HepG2 (cell line): ENCODE results near the gene PID1. TPM values are rescaled to one million over a fixed set of nuclear protein-coding genes. Genes with fewer than 3 reads are reported as not detected.

Source experiments
- ATAC-seq: fragments of 200-7000 bp; cut with Tn5 transposase; 3 replicates; pipeline ENCODE4 v1.9.1; 2020; ENCODE audit warnings: mild to moderate bottlenecking, moderate library complexity
- BruUV-seq: library from RNA; stranded (reverse); fragments of 400-500 nt; replicated peaks from 2 replicates; lab custom pipeline; 2021; lab: Mats Ljungman, UMichigan
- CTCF ChIA-PET: fragments of 300-600 bp; formaldehyde crosslinking; extraction: SDS; loops from one replicate; lab custom pipeline; 2021; ENCODE audit warnings: low total read pairs, inconsistent platforms, low intra/inter-chr PET ratio; lab: Yijun Ruan, JAX
- POLR2A ChIA-PET: fragments of 350-600 bp; sonication (Branson Sonifier 250); formaldehyde crosslinking; loops from one replicate; lab custom pipeline; 2020; ENCODE audit warnings: antibody characterized with exemption, inconsistent platforms; lab: Yijun Ruan, JAX
- DNase-seq: peaks from one replicate; pipeline ENCODE4 v3.0.0-alpha.2; 2015; ENCODE audit warnings: low spot score
- FAIRE-seq: peaks from 3 replicates; lab custom pipeline; 2011; peaks lifted over from hg19 to GRCh38; lab: Jason Lieb, UNC
- H2AFZ ChIP-seq: one replicate; pipeline ENCODE4 v1.6.1; 2011; ENCODE audit warnings: low read length, inconsistent platforms
- H3K27ac ChIP-seq: fragments of 300-600 bp; 3 replicates; pipeline ENCODE4 v1.8.0; 2011; ENCODE audit warnings: mixed run types, mild to moderate bottlenecking, mixed read lengths, low read length, inconsistent platforms; ENCODE audit not compliant: insufficient read depth; ENCODE audit errors: extremely low read length
- H3K27me3 ChIP-seq, 2 experiments: fragments of 200-600 bp in 1 of 2; 2 replicates in 1 of 2; 3 replicates in 1 of 2; pipeline versions ENCODE4 v1.6.0 to v1.8.0; 2011; ENCODE audit warnings: low read length in 2 of 2, mild to moderate bottlenecking in 2 of 2, moderate library complexity in 2 of 2, inconsistent platforms in 1 of 2; ENCODE audit not compliant: insufficient read depth in 2 of 2, control insufficient read depth in 1 of 2
- H3K36me3 ChIP-seq, 2 experiments: fragments of 200-600 bp in 1 of 2; replicated peaks in 1 of 2; 2 replicates in 1 of 2; 3 replicates in 1 of 2; pipeline versions ENCODE4 v1.5.1 to v1.8.0; 2011; ENCODE audit warnings: low read length in 2 of 2, inconsistent platforms in 1 of 2; ENCODE audit not compliant: insufficient read depth in 2 of 2, control insufficient read depth in 1 of 2
- H3K4me1 ChIP-seq: 2 replicates; pipeline ENCODE4 v1.5.1; 2012; ENCODE audit warnings: low read length, inconsistent platforms; ENCODE audit not compliant: insufficient read depth
- H3K4me2 ChIP-seq: 2 replicates; pipeline ENCODE4 v1.6.0; 2011; ENCODE audit warnings: low read depth, low read length, inconsistent platforms
- H3K4me3 ChIP-seq, 3 experiments: fragments of 200-600 bp in 1 of 3; sonication (generic), shearing (Covaris generic) in 1 of 3; replicated peaks in 1 of 3; 2 replicates each; pipeline ENCODE4 v1.5.1; 2011 to 2016; ENCODE audit warnings: low read length in 3 of 3, inconsistent platforms in 2 of 3, low read depth in 2 of 3, mild to moderate bottlenecking in 2 of 3, control low read depth in 1 of 3, mixed read lengths in 1 of 3; ENCODE audit not compliant: insufficient read depth in 1 of 3
- H3K79me2 ChIP-seq: one replicate; pipeline ENCODE4 v1.6.1; 2011; ENCODE audit warnings: low read length, inconsistent platforms; ENCODE audit not compliant: insufficient read depth
- H3K9ac ChIP-seq: 2 replicates; pipeline ENCODE4 v1.6.0; 2011; ENCODE audit warnings: mild to moderate bottlenecking, low read depth, low read length, inconsistent platforms; ENCODE audit not compliant: insufficient read depth
- H3K9me3 ChIP-seq: 2 replicates; pipeline ENCODE4 v1.5.1; 2012; ENCODE audit warnings: mild to moderate bottlenecking, low read length
- H4K20me1 ChIP-seq: 2 replicates; pipeline ENCODE4 v1.6.0; 2011; ENCODE audit warnings: inconsistent platforms, mild to moderate bottlenecking, low read length, moderate library complexity; ENCODE audit not compliant: insufficient read depth
- ELF3 ChIP-seq: IDR thresholded peaks from 2 replicates; pipeline ENCODE4 v1.6.1; 2016; ENCODE audit warnings: missing genetic modification reagents, missing compliant biosample characterization
- PAX8 ChIP-seq: sonication (generic); formaldehyde crosslinking; IDR thresholded peaks from 2 replicates; pipeline ENCODE4 v1.8.0; 2022; ENCODE audit warnings: mild to moderate bottlenecking, missing genetic modification reagents, borderline replicate concordance
- SALL2 ChIP-seq: sonication (generic); formaldehyde crosslinking; IDR thresholded peaks from 2 replicates; pipeline ENCODE4 v1.8.1; 2023; ENCODE audit warnings: mild to moderate bottlenecking, missing genetic modification reagents, inconsistent platforms
- SMYD3 ChIP-seq: sonication (generic); formaldehyde crosslinking; IDR thresholded peaks from 2 replicates; pipeline ENCODE4 v1.8.1; 2023; ENCODE audit warnings: mild to moderate bottlenecking, missing genetic modification reagents
- ZEB1 ChIP-seq: IDR thresholded peaks from 2 replicates; pipeline ENCODE4 v1.6.1; 2012; ENCODE audit warnings: mild to moderate bottlenecking, low read depth, inconsistent platforms; ENCODE audit not compliant: insufficient replicate concordance
- ZFP91 ChIP-seq: sonication (generic); formaldehyde crosslinking; IDR thresholded peaks from 2 replicates; pipeline ENCODE4 v1.9.0; 2022; ENCODE audit warnings: missing genetic modification reagents, mild to moderate bottlenecking, borderline replicate concordance
- ZNF513 ChIP-seq: sonication (generic); formaldehyde crosslinking; conservative IDR thresholded peaks from 2 replicates; pipeline ENCODE4 v1.5.0; 2020; ENCODE audit warnings: missing genetic modification reagents
- ZNF547 ChIP-seq: sonication (generic); formaldehyde crosslinking; IDR thresholded peaks from 2 replicates; pipeline ENCODE4 v1.5.1; 2020; ENCODE audit warnings: mild to moderate bottlenecking, missing genetic modification reagents
- ZNF589 ChIP-seq: sonication (generic); formaldehyde crosslinking; conservative IDR thresholded peaks from 2 replicates; pipeline ENCODE4 v1.8.0; 2022; ENCODE audit warnings: mild to moderate bottlenecking, moderate library complexity, missing genetic modification reagents
- ZNF709 ChIP-seq: sonication (generic); formaldehyde crosslinking; IDR thresholded peaks from 2 replicates; pipeline ENCODE4 v1.5.0; 2020; ENCODE audit warnings: mild to moderate bottlenecking, missing genetic modification reagents
- WGBS: methylation state at CpG from one replicate; pipeline ENCODE4 v1.1.6; 2017; ENCODE audit warnings: low lambda C conversion rate; 5-methylcytosine and 5-hydroxymethylcytosine counted together
- in situ Hi-C: cut with HindIII; loops from 2 replicates; pipeline ENCODE4 v1.10.0; 2017; ENCODE audit warnings: low pct_unique_long_range_greater_than_20kb; ENCODE audit not compliant: extremely low pct_ligation_motif_present
- intact Hi-C: fragments of 100-400 bp; cut with micrococcal nuclease; formaldehyde crosslinking; loops from one replicate; pipeline ENCODE4 v1.10.0; 2022; ENCODE audit not compliant: unreplicated experiment
- polyA plus RNA-seq, 8 experiments: library from polyadenylated mRNA; depleted of rRNA in 3 of 8; stranded (reverse) in 7 of 8; unstranded in 1 of 8; fragments of >200 nt; fragmentation: Illumina TruSeq in 4 of 8; extraction: Trizol in 4 of 8; gene quantifications; 2 replicates each; pipeline versions ENCODE4 v1.2.1 to v1.2.3, GENCODE V29; 2011 to 2016; ENCODE audit warnings: low read depth in 4 of 8, missing spikeins in 1 of 8, mixed read lengths in 1 of 8; ENCODE audit not compliant: insufficient read depth in 1 of 8
- total RNA-seq, 5 experiments: library from RNA; depleted of rRNA; stranded (reverse); fragments of >200 nt; fragmentation: Illumina TruSeq; extraction: Trizol; gene quantifications; 2 replicates each; pipeline ENCODE4 v1.2.3, GENCODE V29; 2016; ENCODE audit warnings: low read depth in 1 of 5
- TF ChIP-seq, protein P1 (sequence below), 2 experiments: sonication (generic) in 1 of 2; formaldehyde crosslinking in 1 of 2; IDR thresholded peaks; 2 replicates each; pipeline versions ENCODE4 v1.6.1 to v1.9.0; 2014 to 2022; ENCODE audit warnings: antibody characterized with exemption in 1 of 2, borderline replicate concordance in 1 of 2, inconsistent platforms in 1 of 2, low read depth in 1 of 2, missing genetic modification reagents in 1 of 2

The PID1 gene
- total and polyA plus RNA-seq, 2 of the 13 experiments (the other 11 are each of a cell fraction or from before 2014, with no cell fraction given) = 0.15 to 0.18 TPM

DNA sequence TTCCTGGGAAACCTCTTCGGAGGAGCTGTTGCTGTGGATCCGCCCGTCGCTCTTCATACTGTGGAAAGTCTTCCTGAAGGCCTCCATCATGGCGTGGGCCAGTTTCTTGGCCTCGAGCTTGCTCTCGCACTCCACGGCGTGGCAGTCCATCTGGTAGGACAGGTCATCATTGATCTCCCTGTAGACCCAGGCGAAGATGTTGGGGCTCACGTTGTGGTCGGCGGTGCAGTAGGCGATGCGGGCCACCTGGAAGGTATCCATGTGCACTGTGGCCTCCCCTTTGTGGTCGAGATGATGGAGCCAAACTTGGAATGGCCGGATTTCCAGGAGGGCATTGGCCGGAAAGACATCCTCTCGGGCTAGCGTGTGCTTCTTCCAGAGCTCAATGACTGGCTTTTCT is 245.4 kb downstream of the PID1 start (continued):
- TF ChIP-seq ZFP91 (CRISPR knock-in tag) (no peak), PAX8 (no peak), ELF3 (no peak), ZNF547 (CRISPR knock-in tag) (no peak), SMYD3 (CRISPR knock-in tag) (no peak), SALL2 (CRISPR knock-in tag) (no peak)

- in situ Hi-C loops (no loop called here), intact Hi-C loops (no loop called here)
- no TSS peak for BruUV-seq
- Histone ChIP-seq H2AFZ (no peak overlapping the region), H3K27me3 (no peaks in the 10 kb centered on the region), H3K4me2 (no peak overlapping the region), H4K20me1 (no peaks in the 10 kb centered on the region), H3K4me3 (no peak overlapping the region), H3K79me2 (no peaks in the 10 kb centered on the region), H3K9ac (no peak overlapping the region), H3K9me3 (peaks cover 93% of the 10 kb centered on the region), H3K4me1 (no peaks in the 10 kb centered on the region), H3K27ac (no peak overlapping the region), H3K36me3 (no peaks in the 10 kb centered on the region)
- no peak for DNase-seq
- POLR2A ChIA-PET = no interaction called here
- CTCF ChIA-PET = no interaction called here
- no peak for FAIRE-seq
- 67% methylated on average over 1 of the region's 1 CpG for WGBS
- ATAC-seq = no peak
- no peak for TF ChIP-seq ZEB1
- TF ChIP-seq, protein P1, sequence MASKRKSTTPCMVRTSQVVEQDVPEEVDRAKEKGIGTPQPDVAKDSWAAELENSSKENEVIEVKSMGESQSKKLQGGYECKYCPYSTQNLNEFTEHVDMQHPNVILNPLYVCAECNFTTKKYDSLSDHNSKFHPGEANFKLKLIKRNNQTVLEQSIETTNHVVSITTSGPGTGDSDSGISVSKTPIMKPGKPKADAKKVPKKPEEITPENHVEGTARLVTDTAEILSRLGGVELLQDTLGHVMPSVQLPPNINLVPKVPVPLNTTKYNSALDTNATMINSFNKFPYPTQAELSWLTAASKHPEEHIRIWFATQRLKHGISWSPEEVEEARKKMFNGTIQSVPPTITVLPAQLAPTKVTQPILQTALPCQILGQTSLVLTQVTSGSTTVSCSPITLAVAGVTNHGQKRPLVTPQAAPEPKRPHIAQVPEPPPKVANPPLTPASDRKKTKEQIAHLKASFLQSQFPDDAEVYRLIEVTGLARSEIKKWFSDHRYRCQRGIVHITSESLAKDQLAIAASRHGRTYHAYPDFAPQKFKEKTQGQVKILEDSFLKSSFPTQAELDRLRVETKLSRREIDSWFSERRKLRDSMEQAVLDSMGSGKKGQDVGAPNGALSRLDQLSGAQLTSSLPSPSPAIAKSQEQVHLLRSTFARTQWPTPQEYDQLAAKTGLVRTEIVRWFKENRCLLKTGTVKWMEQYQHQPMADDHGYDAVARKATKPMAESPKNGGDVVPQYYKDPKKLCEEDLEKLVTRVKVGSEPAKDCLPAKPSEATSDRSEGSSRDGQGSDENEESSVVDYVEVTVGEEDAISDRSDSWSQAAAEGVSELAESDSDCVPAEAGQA (IDR thresholded peaks at IDR 0.05; ENCODE audit: low read depth) = no peak
- TF ChIP-seq, protein P1 (CRISPR knock-in tag; IDR thresholded peaks at IDR 0.05; ENCODE audit: borderline replicate concordance) = no peak
- no peak for TF ChIP-seq ZNF589 (CRISPR knock-in tag)
- TF ChIP-seq ZNF513 = no peak
- no peak for TF ChIP-seq ZNF709 (CRISPR knock-in tag)
Measured at GRCh38 chr2:229022652-229023051, 248.4 kb downstream of the PID1 start.
